CD4-positive, alpha-beta T cell treated with Interleukin-10 for 1 hour (primary cell): Measurements from ENCODE around the gene MGMT.
"Not testable (repeated sequence)": the region's sequence is repeated elsewhere in the genome, so short reads cannot be mapped to it uniquely, and the experiment has no call there.

Experiments
- DNase-seq: peaks from one replicate; pipeline ENCODE4 v3.0.0-alpha.2; 2020

The MGMT gene

DNA sequence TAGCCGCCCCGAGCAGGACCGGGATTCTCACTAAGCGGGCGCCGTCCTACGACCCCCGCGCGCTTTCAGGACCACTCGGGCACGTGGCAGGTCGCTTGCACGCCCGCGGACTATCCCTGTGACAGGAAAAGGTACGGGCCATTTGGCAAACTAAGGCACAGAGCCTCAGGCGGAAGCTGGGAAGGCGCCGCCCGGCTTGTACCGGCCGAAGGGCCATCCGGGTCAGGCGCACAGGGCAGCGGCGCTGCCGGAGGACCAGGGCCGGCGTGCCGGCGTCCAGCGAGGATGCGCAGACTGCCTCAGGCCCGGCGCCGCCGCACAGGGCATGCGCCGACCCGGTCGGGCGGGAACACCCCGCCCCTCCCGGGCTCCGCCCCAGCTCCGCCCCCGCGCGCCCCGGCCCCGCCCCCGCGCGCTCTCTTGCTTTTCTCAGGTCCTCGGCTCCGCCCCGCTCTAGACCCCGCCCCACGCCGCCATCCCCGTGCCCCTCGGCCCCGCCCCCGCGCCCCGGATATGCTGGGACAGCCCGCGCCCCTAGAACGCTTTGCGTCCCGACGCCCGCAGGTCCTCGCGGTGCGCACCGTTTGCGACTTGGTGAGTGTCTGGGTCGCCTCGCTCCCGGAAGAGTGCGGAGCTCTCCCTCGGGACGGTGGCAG, at the start of gene MGMT:
MGMT (plus strand) TSS at position 539 of the 656 bp plus-strand sequence.
- DNase-seq = peak; percentile 98

DNA sequence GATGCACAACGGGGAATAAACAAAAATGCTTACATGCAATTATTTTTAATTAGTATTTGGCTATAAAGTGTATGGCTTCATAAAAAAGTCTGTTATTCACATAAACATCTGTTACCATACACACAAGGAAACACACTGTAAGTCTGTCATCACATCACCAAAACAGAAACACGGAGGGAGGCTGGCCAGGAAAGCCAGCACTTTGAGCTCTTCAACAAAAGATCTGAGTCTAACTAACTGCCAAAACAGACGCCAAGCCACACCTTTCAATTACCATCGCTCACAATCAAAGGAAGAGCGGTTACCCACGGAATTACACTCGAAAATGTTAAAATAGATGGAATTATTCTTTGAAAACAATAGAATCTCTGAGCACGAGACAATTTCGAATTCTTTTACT, 49.2 kb upstream of the MGMT start:
- DNase-seq = no peak

DNA sequence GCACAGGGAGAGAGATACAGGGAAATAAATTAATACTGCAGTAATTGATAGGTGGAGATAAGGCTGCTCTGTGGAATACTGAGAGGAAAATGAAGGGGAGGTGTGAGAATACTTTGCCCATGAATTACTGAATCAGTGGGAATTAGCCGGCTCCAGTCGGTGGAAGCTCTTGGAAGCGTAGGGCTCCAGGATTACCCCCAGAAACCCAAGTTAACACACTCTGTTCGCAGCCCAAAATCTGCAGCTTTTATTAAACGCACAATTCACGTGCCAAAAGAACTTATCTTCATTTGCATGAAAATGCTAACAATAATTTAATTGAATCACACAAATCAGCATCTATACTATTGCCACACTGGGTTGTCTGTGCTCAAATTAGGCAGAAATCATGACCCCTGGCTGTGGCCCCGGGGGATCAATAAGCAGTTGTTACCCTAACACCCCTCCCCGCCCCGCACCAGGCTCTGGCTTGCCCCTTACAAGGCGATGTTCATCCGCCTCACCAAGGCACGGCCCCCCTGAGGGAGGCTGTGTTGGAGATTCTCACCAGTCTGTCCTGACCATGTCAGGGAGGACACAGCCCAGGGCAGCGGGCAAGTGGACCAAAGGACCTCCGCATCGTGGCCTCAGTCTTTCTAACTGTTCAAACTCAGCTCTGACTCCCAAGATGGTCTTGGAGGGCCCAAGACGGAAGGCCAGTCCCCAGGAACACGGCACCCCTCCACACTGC, 48.4 kb upstream of the MGMT start:
- DNase-seq = no peak

DNA sequence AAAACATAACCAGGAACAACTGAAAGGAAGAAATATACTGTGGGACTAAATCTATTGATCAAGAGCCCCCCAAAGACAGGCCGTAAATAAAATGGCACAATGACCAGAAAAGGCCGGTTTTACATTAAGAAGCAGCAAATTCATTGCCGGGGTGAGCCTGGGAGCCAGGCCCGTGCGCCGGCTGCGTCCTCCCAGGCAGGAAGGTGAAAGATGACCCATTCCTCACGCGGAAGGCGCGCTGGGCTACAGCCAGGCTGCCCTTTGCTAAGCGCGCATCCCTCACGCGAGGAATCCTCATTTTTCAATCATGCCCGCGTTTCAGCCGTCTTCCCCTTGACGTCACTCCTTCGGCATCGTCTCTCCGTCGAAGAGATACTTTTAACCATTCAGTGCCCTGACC, 47.6 kb upstream of the MGMT start:
- DNase-seq = no peak

DNA sequence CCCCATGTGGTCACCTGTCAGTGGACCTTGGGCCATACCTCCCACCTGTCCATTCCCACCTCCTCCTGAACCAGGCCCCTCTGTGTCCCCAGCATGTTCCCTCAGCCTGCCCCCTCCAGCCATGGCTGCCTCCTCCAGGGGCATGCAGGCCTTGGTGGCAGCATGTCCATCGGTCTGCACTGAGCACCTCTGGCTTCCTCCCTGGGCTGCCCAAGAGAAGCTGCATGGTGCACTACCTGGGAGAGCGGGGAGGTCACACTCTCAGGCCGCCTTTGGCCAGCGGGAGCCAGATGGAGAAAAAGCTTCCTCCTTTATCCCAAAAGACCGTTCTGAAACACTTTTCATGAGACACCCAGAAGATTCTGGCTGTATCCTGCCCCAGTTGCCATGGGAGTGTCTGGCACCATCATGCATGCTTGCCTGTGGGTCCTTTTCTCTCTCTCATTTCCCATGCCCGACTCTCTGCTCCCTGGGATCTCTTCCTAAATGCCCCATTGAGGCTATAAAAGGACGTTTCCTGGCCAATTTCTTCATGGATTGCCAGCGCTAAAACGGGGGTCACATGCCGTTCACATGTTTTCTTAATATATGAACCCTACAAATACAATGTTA, 45.5 kb upstream of the MGMT start:
- no peak for DNase-seq

DNA sequence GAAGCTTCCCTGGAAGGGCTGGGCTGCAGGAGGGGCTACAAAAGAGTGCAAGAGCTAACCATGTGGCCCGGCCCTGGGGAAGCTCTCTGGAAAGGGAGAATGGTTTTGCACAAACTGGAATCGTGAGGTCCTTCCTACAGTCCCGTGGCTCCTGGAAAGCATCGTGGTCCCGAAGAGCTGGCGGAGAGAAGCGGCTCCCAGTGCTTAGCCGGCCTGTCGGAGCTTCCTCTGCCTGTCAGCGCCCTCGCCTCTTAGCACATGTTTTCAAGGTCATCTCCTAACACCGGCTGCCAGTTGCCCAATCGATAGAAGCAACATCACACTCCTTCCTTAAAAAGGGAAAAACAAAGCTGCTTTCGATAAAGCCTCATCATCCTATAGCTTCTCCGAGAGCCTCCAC, 42.1 kb upstream of the MGMT start:
- DNase-seq = no peak

DNA sequence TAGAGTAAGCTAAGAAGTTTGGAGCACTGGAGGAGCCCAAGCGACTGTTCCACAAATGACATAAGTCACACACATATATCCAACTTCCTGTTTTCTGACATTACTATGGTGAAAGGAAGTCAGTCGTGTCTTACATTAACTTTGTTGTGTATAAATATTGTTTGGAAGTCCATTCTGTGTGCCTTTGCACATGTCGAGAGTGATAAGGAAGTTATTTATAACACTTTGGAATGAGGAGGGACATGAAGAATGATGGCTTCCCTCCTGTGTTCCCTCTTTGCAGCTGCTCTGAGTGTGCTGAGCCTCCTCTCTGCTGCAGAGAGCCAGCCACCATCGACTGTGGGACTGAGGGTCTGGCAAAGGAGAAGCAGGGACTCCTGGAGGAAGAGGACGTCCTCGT, 40.4 kb upstream of the MGMT start:
- DNase-seq = no peak

DNA sequence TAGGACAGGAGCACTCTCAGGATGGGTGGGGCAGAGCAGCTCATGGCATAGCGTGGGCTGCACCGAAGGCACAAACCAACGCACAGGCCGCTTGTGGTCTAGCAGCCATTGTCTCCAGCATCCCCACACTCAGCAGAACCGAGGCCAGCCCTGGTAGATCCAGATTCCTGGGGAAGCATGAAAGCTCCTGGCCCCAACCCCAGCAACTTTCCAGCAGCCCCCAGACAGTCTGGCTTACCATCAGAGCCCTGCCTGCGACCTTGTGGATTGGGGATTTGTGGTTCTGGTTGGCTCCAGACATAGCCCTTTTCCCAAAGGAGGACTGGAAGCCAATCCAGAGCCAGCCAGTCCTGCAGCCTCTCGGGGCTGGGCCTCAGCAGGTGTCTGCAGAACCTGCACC, 33.8 kb upstream of the MGMT start:
- no peak for DNase-seq

DNA sequence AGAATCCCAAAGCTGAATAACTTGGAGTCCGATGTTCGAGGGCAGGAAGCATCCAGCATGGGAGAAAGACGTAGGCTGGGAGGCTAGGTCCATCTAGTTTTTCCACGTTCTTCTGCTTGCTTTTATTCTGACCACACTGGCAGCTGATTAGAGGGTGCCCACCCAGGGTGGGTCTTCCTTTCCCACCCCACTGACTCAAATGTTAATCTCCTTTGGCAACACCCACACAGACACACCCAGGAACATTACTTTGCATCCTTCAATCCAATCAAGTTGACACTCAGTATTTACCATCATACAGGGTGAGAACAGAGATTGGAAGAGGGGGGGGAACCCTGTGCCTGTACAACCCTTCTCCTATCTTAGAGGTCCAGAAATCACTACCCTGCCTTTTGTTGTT, 31.3 kb upstream of the MGMT start:
- DNase-seq = not testable (repeated sequence)

DNA sequence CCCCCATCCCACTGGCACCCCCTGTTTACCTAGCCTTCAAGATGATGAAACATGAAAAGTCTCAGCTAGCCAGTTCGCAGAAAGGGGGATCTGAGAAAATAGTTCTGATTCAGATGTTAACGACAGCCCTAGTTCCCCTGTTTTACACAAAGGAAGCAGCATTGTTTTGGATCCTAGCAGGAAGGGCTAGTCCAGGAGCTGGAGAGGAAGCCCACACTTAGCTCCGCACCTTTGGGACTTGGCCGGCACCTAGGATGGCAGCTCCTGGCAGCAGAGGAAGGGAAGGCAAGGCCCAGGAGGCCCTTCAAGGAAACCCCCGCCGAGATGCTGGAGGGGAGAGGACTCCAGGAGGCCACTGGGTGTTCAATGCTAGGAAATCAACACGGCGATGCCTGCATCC, 29.0 kb upstream of the MGMT start:
- DNase-seq = no peak

DNA sequence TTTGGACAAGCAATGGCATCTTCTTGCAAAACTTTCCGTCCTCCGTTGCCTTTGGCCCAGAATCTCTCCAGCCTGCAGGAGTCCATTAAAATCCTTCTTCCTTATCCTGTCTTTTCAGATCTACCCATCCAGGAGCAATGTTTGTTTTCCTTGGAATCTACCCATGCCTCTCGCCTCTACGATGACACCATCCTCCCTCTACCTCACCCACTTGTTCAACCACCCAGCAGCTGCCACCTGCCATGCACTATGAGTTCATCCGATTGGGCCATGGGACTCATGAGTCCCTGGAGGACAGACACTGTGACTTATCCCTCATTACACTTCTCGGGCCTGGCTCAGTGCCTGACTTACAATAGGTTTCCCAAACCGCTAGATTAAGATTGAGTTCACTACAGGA, 26.8 kb upstream of the MGMT start:
- no peak for DNase-seq

DNA sequence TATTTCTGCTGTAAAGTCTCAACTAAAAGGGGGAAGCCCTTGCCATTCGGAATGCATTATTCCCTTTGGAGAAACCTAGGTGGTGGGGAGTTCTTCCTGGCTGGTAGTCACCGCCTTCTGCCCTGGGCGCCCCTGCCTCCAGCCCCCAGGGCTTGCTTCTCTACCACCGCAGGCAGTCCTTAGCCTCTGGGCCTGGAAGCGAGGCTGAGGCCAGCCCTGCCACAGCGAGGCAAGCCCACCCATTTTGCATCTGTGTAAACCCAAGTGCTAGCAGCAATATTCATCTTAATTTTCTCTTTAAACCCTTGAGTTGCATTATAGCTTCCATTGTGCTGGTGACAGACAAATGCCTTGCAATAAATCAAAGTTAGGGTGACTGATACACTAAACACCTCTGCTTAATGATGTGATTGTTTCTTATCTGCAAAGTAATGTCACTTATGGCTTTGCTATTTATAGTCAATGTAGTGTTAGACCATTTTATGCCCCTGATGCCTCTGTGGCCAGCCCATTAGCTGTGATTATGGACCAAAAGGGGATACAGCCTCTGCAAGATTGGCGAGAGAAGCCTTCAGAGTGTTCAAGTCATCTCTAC, 26.2 kb upstream of the MGMT start:
- DNase-seq = no peak

DNA sequence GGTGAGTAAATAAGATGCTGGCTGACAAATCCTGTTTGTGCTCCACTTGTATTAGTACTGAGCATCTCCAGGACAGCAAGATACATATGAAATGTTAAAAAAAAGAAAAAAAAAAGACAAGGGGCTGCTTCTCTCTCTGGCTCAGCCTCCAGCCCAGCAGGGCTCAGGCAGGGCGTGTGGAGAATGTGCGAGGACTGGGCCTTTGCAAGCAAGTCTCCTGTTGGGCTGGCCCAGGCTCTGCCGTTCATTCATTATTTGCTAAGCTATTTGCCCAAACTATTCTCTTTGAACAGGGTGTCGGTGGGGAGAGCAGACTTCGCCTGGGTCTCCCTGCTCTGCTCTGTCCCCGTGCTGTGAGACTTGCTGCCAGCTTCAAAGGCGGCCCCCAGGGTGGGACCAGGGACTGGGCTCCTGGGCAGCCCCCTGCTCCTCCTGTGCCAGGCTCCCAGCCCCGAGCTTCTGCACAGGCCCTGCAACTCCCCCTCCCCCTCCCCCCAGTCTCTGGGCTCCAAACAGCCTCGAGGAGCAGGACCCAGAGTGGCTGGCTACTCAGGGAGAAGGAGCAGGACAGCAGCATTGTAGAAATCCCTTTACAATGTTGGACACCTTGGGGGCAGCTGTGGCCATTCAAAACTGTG, 25.6 kb upstream of the MGMT start:
- no peak for DNase-seq

DNA sequence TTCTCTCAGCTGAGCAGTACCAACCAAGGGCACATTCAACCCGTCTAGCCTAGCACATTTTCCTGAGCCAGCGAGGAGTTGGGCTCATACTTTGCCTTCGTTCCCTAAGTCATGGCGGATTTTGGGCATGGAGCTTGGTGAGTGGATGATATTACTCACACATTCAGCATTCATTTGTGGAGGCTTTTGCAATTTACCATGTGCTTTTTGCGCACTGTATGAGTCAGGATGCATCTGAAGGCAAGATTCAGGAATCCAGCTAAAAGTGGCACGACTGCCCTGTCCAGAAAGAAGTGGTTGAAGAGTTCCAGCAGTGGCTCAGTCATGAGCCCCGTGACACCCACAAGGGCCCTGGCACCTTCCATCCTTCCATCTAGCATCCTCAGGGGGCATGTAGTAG, 24.2 kb upstream of the MGMT start:
- DNase-seq = no peak

DNA sequence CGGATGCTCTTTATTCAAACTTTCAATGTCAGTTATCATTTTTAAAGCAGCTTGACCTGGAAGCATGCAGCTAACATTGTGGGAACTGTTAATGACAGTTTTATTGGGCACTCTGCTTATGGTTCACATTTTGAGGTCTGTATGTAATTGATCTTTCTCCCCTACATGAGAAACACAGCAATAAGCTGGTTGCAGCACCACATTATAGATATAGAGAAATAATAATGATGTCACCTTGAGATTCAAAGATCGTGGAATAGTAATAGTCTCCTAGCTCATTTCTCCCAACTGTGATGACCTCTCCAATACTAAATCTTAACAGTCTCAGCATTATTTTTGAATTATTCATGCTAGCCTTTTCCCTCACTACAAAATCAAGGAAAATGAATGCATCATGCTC, 22.7 kb upstream of the MGMT start:
- no peak for DNase-seq

DNA sequence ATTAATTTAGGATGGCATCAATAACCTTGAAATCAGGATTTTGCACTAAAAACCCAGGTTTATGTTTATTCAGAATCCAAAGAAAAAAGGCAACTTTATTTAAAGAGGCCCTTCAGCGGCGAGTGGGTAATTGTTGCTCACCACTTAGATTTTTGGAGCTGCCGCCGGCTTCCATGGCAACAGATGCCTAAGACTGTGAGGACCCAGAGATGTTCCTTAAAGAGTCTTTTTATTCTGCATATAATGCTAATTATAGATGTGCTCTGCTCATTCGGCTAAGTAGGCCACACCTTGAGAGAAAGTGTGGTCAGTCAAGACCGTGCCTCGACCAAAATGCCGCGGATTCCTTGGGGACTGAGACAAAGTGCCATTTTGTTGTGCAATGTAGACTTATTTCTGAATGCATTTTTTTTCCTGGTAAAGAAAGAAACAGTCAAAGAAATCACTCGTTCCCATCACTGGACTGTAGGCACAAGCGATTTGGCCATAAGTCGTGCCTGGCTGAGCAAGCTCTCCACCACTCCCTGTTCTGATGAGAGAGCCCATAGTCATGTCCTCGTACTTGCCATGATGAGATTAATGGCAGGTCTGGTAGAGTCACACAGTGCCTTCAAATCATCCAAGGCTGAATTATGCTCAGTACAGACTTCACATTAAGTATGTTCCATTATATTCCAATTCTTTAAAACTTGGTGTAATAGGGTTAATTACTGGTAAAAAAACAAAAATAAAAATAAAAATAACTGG, 21.4 kb upstream of the MGMT start:
- DNase-seq = no peak

DNA sequence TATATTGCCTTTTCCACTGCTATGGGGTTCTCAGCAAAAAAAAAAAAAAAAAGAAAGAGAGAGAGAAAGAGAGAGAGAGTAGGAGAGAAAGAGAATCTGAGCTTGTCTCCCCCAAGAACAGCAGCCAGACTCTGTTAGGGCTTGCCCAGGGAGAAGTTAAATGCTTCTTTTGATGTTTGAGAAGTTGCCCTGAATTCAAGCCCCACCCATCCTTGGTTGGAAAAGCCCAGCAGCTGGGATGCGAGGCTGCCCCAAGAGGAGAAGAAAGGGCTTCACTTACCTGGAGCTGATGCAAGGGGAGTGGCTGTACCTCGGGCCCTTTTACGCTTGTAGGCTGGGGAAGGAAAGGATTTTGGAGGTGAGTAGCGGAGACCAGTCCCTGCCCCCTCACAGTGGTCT, 20.9 kb upstream of the MGMT start:
- no peak for DNase-seq

DNA sequence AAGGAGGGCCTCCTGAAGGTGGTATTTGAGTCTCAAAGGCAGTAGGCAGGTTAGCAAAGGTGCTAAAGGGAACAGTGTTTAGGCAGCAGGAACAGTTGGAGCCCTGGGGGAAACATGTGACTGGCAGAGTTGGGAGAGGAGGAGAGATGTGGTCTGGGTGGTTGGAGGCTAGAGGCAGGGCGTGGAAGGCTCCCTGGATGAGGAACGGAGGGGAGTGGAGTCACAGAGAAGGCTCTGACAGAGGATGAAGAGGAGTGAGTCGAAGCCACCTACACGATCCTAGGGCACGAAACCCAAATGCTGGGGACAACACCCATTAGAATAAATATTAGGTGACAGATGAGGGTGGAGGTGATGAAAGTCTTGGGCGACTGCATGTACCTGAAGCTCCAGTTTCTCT, 19.6 kb upstream of the MGMT start:
- DNase-seq = no peak

DNA sequence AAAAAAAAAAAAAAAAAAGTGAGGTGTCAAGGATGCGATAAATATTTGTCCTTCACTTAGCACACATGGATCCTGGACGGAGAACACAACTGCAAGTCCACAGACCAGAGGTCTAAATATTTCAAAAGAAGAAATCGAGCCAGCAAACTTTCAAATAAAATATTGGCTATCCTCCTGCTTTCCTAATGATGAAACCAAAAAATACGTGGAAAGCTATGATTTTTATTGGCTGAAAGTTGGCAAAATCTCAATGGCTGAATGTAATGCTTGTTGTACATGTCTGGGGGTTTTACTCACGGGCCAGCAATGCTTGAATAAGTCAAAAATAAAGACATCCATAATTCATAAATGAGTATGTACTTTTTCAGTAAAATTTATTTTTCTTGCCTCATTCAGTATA, 19.0 kb upstream of the MGMT start:
- DNase-seq = no peak

DNA sequence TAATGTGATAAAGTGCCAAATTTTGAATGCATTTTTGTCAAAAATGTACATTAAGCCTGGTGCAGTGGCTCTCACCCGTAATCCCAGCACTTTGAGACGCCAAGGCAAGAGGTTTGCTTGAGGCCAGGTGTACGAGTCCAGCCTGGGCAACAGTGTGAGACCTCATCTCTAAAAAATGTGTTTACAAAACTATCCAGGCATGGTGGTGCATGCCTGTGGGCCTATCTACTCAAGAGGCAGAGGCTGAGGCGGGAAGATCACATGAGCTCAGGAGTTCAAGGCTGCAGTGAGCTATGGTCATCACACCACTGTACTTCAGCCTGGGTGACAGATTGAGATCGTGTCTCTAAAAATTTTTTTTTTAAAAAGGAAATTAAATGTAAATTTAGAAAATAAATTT, 18.5 kb upstream of the MGMT start:
- DNase-seq = no peak

DNA sequence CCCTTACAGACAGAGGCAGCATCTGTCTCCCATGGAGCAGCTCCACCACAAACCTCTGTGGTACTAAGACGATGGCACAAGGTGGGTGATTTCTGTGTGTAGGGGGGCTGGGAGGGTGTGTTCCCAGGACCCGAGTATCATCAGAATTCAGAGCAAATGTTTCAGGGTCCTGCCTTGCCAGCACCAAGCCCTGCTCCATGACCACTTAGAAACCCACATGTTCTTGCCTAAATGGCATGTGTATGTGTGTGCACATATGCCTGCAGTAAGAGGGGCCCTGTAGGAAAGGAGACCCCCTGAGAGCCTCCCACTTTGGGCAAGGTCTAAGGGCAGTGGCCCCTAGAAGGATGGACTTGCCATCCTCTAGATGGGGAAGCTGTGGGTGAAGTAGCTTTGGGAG, 17.1 kb upstream of the MGMT start:
- no peak for DNase-seq

DNA sequence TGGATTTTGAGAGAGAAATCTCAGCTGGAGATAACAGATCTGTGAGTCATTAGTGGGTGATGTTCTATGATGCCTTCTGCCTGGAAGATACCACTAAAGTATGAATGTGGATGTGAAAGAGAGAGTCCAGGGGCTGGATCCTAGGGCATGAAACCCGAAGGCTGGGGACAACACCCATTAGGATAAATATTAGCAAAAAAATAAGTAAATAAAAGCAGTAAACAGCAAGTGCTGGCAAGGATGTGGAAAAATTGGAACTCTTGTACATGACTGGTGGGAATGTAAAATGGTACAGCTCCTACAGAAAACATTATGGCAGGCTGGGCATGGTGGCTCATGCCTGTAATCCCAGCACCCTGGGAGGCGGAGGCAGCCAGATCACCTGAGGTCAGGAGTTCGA, 16.6 kb upstream of the MGMT start:
- DNase-seq = no peak

DNA sequence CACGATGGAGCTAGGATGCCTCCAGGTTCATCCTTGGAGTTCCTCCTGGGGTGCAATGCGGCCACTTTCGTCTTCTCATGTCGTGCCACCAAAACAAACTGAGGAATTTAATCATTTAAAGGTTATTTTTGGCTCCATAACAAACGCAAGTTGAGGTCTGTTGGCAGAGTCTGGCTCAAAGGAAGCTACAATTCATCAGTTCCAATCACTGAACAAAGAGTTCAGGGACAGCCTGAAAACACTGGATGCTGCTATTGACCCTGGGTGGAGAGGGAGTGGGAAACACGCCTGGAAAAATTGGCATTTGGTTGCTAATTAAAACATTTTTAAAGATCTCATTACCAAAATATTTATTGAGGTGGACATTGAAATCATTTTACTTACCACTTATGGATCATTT, 11.4 kb upstream of the MGMT start:
- no peak for DNase-seq
